NCI-H2227 treated with DMSO at 0.1 percent for 48 hours (cell line): ENCODE measurements around the gene CARHSP1.
"Not testable (repeated sequence)": the region's sequence is repeated elsewhere in the genome, so short reads cannot be mapped to it uniquely, and the experiment has no call there.

ENCODE experiments used
- DNase-seq: peaks from one replicate; lab custom pipeline; 2025; lab: John Stamatoyannopoulos, UW

Gene CARHSP1

DNA sequence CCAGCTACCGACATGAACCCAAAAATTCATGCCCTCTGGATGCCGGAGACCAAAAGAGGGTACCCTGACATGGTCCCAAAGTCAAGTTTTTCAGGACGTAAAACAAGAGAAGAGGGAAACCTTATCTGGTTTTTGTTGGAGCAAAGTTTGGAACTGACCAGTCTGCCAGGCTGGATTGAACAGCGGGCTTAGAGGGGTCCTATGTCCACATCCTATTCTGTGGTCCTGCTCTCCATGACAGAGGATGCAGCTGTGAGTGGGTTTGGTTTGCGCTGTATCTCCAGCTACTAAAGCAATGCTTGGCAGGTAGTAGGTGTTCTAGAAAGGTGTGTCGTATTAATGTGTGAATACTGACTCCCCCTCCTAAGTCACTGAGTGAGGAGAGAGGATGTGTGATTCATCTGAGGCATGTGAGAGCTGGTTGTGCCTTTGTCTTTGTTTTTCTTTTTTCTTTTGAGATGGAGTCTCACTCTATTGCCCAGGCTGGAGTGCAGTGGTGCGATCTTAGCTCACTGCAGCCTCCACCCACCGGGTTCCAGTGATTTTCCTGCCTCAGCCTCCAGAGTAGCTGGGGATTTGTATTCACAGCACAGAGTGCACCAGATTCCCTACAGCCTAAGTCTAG lies 40.2 kb downstream of the CARHSP1 start:
- no peak for DNase-seq

DNA sequence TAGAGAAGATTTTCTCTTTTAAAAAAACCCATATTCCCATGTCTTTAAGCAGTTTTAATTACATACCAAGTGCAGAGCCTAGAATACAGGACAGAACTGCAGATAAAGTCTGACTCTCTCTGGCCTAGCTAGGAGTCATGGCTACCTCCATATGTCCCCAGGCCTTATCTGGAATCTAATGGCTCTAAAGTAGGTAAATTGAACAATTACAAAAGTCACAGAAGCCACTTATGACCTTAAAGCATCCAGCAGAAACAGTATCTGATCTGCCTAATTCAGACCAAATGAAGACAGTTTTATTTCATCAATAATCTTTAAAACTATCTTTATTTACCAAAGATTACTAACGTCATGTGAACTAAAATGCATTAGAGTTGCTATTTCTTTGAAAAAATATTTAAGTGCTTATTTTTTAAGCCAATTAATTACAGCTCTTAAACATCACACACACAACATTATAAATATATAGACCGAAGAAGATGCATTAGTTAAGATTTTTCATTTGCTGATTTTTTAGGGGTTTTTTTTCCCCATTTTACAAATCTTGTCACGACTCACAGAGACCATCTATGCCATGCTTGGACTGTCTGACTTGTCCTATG lies 42.4 kb downstream of the CARHSP1 start:
- DNase-seq = no peak

DNA sequence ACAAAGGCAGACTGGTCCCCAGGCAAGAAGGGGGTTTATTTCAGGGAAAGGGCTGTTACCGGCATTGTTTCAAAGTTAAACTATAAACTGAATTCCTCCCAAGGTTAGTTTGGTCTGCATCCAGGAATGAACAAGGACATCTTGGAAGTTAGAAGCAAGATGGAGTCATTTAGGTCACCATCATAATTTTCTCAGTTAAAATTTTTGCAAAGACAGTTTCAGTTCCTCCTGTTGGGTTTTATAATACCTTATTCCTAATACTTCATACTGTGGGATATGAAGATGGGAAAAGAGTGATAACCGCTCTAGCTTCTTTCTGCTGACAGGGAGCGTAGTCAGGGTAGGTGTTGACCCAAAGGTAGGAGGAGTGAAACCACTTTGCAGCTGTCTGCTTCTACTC lies 46.4 kb downstream of the CARHSP1 start:
- DNase-seq = no peak

DNA sequence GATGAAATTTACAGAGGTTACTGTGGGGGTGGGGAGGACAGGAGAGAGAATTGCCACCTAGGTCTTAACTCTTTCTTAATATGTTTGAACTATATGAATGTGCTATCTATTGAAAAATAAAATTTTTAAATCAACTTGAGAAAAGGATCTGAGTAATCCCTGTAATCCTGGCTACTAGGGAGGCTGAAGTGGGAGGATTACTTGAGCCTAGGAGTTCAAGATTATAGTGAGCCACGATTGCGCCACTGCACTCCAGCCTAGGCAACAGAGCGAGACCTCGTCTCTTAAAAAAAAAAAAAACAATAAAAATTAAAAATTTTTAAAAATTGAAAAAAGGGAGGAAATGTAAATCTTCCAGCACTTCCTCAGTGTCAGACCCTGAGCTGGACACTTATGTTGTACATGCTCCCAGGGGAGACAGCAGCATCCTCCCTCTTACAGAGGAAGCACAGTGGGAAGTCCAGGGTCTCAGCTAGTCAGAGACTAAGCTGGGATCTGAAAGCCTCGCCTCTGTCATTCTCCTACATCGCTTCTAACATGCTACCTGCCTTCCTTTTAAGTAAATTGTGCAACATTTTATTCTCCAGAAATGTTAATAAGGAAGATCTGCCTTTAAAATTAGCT lies 49.3 kb downstream of the CARHSP1 start:
- no peak for DNase-seq

DNA sequence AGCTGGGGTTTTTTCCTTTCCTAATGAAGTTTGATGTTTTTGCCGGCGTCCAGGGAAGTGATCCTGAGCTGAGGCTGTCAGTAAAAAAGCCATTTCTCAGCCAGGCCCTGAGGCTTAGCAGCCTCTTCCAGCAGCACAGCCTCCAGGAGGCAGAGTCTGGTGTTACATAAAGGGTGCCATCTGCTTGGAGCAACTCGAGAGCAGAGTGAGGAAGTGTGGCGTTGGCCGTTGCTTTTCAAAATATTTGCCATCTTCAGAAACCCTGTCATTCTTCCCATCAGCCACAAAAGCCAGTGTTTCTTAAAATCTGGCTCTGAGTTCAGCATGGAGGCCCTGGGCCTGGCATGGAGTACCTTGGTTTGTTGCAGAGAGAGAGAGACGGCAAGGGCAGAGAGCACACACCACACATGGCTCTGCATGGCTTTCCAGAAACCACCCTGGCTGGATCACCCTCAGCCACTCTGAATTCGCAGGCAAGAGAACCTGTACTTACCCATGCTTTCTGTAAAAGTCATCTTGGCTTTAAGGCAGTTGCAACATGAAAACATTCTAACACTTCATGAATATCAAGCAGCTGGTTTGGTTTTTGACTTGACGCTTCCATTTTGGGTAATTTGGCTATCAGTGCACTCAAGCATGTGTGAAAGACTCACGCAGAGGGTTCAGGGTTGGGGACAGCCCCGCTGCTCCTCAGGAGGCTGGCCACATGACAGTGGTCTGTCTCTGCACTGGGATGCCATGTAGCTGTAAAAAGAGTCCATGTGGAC lies 50.1 kb downstream of the CARHSP1 start:
- DNase-seq = no peak

DNA sequence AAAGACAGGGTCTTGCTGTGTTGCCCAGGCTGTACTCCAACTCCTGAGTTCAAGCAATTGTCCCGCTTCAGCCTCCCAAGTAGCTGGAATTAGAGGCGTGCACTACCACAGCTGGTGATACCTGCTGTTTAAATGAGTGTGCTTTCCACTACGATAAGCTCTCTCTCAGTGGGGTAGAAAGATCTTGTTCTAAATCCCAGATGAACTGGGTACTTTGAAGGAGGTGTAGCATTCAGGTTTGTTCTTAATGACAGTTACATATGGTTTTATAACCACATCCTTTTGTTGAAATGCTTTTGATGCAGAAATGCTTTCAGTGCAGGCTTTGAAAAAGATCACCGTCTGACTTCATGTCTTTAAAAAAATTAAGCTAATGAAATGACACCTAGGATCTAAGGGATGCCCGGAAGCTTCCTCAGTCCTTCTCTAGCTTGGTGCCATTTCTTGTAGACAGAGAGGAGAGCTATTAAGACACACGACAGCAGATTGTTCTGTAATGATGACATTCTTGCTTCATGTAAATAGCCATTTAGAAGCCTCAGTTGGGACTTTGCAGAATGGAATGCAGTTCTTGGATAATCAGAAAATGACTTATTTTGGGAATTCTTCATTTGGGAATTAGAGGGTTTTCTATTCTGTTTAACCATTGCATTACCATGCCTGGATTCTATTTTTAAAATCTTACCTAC lies 51.7 kb downstream of the CARHSP1 start:
- no peak for DNase-seq

DNA sequence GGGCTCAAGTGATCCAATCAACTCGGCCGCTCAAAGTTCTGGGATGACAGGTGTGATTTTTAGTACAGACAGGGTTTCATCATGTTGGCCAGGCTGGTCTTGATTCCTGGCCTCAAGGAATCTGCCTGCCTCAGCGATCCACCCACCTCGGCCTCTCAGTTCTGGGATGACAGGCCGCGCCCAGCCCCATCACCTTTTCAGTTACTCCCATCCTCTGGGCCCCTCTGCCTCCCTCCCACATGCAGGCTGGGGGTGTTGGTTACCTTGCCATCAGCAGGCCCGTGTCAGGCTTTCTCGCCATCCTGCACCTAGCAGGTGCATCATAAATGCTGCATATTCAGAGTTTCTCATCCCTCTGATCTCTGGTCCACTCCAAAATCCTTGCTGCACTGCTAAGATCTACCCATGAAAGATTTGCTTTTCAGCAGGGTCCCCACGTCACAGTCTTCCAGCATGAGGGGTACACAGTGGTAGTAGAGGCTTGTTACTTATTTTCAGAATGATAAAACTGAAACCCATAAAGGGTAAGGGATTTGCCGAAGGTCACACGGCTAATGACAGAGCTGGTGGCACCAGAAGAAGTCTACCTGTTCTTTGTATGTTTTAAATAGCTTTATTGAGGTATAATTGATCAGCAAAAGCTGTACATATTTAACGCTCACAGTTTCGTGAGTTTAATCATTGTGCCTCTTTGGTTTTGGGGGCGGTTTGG lies 54.6 kb downstream of the CARHSP1 start:
- no peak for DNase-seq

DNA sequence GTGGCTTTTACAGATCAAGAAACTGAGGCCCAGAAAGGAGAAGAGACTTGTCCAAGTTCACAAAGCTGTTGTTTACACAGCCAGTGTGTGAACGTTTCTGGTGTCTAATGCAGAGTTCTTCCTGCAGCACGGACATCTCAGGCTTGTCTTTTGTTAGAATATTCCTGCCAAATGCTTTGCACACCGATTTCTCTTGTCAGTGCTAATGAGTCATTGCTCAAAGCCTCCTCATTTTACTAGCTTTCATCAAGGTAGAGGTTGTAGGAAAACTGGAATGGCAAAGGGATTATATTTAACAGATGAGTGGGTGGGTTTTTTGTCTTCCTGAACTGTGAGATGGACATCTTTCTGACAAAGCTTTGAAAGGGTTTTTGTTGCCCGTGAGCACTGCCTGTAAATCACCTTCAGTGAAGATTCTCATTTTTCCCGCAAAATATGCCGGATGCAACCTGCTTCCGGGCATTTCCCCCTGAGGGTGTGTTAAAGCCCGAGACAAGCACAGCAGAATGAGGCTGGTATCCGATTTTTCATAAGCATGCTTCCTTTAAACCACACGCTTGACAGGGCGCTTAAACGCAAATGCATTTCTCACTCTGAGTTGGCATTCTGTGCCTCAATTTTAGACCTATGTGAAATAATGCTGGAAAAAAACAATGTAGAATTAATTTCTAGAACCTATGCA lies 56.5 kb downstream of the CARHSP1 start:
- no peak for DNase-seq

DNA sequence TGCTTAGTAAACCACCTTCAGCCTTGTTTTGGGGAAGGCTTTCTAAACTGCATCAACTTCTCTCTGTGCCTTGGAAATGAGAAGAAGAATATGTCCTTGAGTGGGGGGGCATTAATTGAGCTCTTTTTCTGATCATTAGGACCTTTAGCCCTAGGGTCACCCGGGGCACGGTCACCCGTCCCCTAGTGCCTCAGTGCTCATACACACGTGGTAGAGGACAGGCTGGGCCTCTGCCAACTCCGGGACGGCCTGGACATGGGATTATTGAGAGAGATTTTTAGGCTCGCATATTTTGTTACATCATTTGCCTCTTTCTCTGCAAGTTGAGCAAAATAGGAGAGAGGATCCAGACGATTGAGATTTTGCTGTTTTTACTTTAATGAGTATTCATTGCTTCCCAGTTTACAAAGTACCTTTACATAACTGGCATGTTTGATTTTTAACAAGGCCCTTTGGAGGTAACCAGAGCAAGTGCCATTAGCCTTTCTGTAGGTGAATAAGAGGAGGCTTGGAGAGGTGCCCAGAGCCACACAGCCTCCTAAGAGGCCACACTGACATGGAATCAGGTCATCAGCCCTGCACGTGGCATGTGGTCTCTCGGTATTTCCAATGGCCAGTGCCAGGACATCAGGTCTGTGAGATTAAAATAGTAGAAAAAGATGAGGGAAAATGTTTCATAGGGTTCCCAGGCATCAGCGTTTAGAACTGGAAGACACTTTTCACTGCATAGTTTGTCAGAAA lies 60.0 kb downstream of the CARHSP1 start:
- no peak for DNase-seq

DNA sequence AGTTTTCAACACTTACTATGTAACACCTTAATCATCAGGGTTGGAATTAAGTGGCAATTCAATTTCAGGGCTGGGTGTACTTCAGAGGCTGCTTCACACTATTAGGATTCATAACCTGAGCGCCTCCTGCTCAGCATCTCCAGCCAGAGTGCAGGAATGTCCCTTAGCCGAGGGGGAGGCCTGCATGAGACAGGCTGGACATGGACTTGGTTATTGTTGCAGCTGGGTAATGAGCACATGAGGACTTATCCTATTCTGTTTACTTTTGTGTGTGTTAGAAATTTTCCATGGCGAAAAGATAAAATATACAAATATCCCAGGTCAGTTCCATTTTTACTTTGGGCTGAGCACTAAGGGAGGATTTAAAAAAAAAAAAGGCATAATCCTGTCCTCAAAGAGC lies 60.8 kb downstream of the CARHSP1 start:
- DNase-seq = no peak

DNA sequence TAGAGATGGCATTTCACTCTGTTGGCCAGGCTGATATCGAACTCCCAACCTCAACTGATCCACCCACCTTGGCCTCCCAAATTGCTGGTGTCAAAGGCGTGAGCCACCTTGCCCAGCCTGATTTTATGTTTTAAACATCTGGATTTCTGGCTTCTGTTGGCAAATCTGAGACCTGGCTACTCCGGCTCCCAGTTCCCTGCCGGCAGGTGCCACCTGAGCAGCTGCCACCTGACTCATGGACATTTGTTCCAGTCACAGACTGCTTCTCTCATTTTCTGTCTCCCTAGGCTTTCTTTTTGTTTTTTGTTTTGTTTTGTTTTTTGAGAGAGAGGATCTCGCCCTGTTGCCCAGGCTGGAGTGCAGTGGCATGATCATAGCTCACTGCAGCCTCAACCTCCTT lies 61.6 kb downstream of the CARHSP1 start:
- DNase-seq = no peak

DNA sequence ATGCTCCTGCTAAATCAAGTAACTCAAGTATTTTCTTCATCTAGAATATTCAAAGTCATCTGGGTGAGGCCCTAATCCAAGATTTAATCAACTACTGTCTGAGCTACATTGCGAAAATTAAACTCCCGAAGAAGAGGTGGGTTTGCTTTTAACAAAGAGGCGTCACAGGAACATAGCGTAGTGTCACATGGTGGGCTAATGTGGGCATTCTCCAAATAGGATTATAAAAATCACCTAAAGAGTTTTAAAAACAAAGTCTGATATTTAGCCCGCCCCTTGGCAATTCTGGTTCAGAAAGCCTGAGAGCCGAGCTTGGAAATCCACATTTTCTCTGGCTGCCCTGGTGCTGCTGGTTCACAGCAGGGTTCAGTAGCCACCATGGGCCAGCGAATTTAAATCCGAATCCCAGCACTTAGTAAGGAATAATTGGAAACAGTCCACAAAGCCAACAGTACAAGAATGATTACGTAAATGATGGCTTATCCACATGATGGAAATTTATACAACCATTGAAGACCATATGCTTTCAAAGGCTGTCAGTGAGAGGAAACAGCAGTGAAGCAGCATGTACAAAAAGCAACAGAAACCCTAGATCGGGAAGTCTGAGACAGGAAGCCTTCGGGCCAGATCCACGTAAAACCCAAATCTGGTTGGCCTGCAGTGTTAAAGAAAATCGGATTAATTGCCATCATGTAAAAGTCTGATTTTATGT lies 62.4 kb downstream of the CARHSP1 start:
- DNase-seq = no peak

DNA sequence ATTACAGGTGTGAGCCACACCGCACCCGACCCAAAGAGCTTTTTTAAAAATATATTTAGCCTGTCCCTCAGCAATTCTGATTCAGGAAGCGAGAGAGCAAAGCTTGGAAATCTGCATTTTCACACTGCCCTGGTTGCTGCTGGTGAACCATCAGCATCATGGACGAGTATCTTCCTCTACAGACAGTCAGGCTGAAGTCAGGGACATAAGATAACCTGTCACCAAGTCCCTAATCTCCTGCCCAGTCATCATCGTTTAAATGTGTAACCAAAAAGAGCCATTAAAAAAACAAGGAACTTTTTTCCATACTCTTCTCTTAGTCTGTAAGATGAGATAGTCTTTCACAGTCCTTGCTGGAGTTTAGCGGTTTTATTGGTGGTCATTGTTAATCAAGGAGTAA lies 64.5 kb downstream of the CARHSP1 start:
- no peak for DNase-seq

DNA sequence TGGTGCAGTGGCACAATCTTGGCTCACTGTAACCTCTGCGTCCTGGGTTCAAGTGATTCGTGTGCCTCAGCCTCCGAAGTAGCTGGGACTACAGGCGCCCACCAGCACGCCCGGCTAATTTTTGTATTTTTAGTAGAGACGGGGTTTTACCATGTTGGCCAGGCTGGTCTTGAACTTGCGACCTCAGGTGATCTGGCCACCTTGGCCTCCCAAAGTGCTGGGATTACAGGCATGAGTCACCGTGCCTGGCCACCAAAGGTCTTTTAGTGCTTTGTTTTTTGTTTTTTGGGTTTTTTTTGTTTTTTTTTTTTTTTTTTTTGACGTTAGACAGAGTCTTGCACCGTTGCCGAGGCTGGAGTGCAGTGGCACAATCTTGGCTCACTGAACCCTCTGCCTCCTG lies 65.1 kb downstream of the CARHSP1 start:
- not testable (repeated sequence) for DNase-seq
